HEK293 (cell line): ENCODE data around the gene FRMD4B.

ENCODE experiments used
- CTCF ChIA-PET: fragments of 350-600 bp; formaldehyde crosslinking; extraction: SDS; loops from one replicate; lab custom pipeline; 2021; ENCODE audit warnings: antibody characterized with exemption; lab: Yijun Ruan, JAX
- POLR2A ChIA-PET: fragments of 300-600 bp; formaldehyde crosslinking; extraction: SDS; loops from one replicate; lab custom pipeline; 2020; ENCODE audit warnings: antibody characterized with exemption, inconsistent platforms; lab: Yijun Ruan, JAX
- H3K27ac ChIP-seq: fragments of 200-500 bp; sonication (Bioruptor generic); 2 replicates; pipeline ENCODE4 v1.5.1; 2014; ENCODE audit warnings: low read depth, low read length, control low read depth, inconsistent platforms; ENCODE audit errors: extremely low read depth
- H3K36me3 ChIP-seq, 2 experiments: fragments of 200-500 bp in 1 of 2; sonication (Bioruptor generic) in 1 of 2; 1 replicate in 1 of 2; 2 replicates in 1 of 2; pipeline ENCODE4 v1.5.1; 2014 to 2017; ENCODE audit warnings: inconsistent platforms in 2 of 2, low read length in 2 of 2; ENCODE audit not compliant: control insufficient read depth in 2 of 2, insufficient read depth in 1 of 2
- H3K4me1 ChIP-seq: fragments of 200-500 bp; sonication (Bioruptor generic); 2 replicates; pipeline ENCODE4 v1.5.1; 2014; ENCODE audit warnings: mild to moderate bottlenecking, low read length, inconsistent platforms; ENCODE audit not compliant: control insufficient read depth, insufficient read depth
- H3K4me3 ChIP-seq: 2 replicates; pipeline ENCODE4 v1.5.1; 2011; ENCODE audit warnings: low read depth, mild to moderate bottlenecking, control low read depth, low read length, moderate library complexity
- H3K9me3 ChIP-seq: fragments of 200-500 bp; sonication (Bioruptor generic); 2 replicates; pipeline ENCODE4 v1.5.1; 2014; ENCODE audit warnings: low read depth, low read length, inconsistent platforms; ENCODE audit not compliant: control insufficient read depth, insufficient read depth
- GLIS1 ChIP-seq: fragments of 450-650 bp; formaldehyde crosslinking; IDR thresholded peaks from 2 replicates; pipeline ENCODE4 v1.5.1; 2016; ENCODE audit warnings: missing biosample characterization, missing genetic modification characterization
- KLF8 ChIP-seq: fragments of 450-650 bp; formaldehyde crosslinking; IDR thresholded peaks from 2 replicates; pipeline ENCODE4 v1.5.1; 2016; ENCODE audit warnings: missing biosample characterization, missing genetic modification characterization
- MZF1 ChIP-seq: fragments of 450-650 bp; formaldehyde crosslinking; IDR thresholded peaks from 2 replicates; pipeline ENCODE4 v1.5.1; 2017; ENCODE audit warnings: missing biosample characterization, missing genetic modification characterization, borderline replicate concordance
- OSR2 ChIP-seq: fragments of 450-650 bp; formaldehyde crosslinking; IDR thresholded peaks from 2 replicates; pipeline ENCODE4 v1.5.1; 2016; ENCODE audit warnings: missing biosample characterization, missing genetic modification characterization
- SCRT1 ChIP-seq: fragments of 450-650 bp; formaldehyde crosslinking; IDR thresholded peaks from 2 replicates; pipeline ENCODE4 v1.5.1; 2016; ENCODE audit warnings: missing biosample characterization, missing genetic modification characterization, borderline replicate concordance
- YY2 ChIP-seq: fragments of 450-650 bp; formaldehyde crosslinking; IDR thresholded peaks from 2 replicates; pipeline ENCODE4 v1.5.1; 2016; ENCODE audit warnings: missing biosample characterization, missing genetic modification characterization
- ZNF146 ChIP-seq: fragments of 450-650 bp; formaldehyde crosslinking; IDR thresholded peaks from 2 replicates; pipeline ENCODE4 v1.5.1; 2016; ENCODE audit warnings: missing biosample characterization, missing genetic modification characterization
- ZNF19 ChIP-seq: fragments of 450-650 bp; formaldehyde crosslinking; IDR thresholded peaks from 2 replicates; pipeline ENCODE4; 2016; ENCODE audit warnings: missing biosample characterization, missing genetic modification characterization, low read depth
- ZNF266 ChIP-seq: fragments of 450-650 bp; formaldehyde crosslinking; IDR thresholded peaks from 2 replicates; pipeline ENCODE4 v1.5.1; 2016; ENCODE audit warnings: missing biosample characterization, missing genetic modification characterization, low read depth
- ZNF292 ChIP-seq: fragments of 450-650 bp; formaldehyde crosslinking; IDR thresholded peaks from 2 replicates; pipeline ENCODE4 v1.5.1; 2016; ENCODE audit warnings: low read depth, missing biosample characterization, missing genetic modification characterization, borderline replicate concordance
- ZNF341 ChIP-seq: fragments of 450-650 bp; formaldehyde crosslinking; IDR thresholded peaks from 2 replicates; pipeline ENCODE4; 2016; ENCODE audit warnings: low read depth, missing biosample characterization, missing genetic modification characterization
- ZNF354C ChIP-seq: fragments of 450-650 bp; formaldehyde crosslinking; IDR thresholded peaks from 2 replicates; pipeline ENCODE4 v1.5.1; 2016; ENCODE audit warnings: missing biosample characterization, missing genetic modification characterization, low read depth, borderline replicate concordance
- ZNF366 ChIP-seq: fragments of 450-650 bp; formaldehyde crosslinking; conservative IDR thresholded peaks from 2 replicates; pipeline ENCODE4 v1.5.1; 2016; ENCODE audit warnings: missing biosample characterization, missing genetic modification characterization
- ZNF416 ChIP-seq: fragments of 450-650 bp; formaldehyde crosslinking; IDR thresholded peaks from 2 replicates; pipeline ENCODE4 v1.5.1; 2016; ENCODE audit warnings: missing biosample characterization, missing genetic modification characterization
- ZNF561 ChIP-seq: fragments of 450-650 bp; IDR thresholded peaks from 2 replicates; pipeline ENCODE4 v1.5.1; 2018; ENCODE audit warnings: missing biosample characterization, missing genetic modification characterization, borderline replicate concordance
- ZNF629 ChIP-seq: fragments of 450-650 bp; formaldehyde crosslinking; IDR thresholded peaks from 2 replicates; pipeline ENCODE4 v1.5.1; 2017; ENCODE audit warnings: missing biosample characterization, missing genetic modification characterization
- ZNF654 ChIP-seq: fragments of 450-650 bp; formaldehyde crosslinking; IDR thresholded peaks from 2 replicates; pipeline ENCODE4 v1.5.1; 2016; ENCODE audit warnings: low read depth, missing biosample characterization, missing genetic modification characterization
- TF ChIP-seq, protein P1 (sequence below): fragments of 450-650 bp; IDR thresholded peaks from 2 replicates; pipeline ENCODE4 v1.5.1; 2018; ENCODE audit warnings: missing biosample characterization, mild to moderate bottlenecking, missing genetic modification characterization
- TF ChIP-seq, protein P2 (sequence below): fragments of 450-650 bp; formaldehyde crosslinking; IDR thresholded peaks from 2 replicates; pipeline ENCODE4 v1.5.1; 2016; ENCODE audit warnings: missing biosample characterization, missing genetic modification characterization

The FRMD4B gene

DNA sequence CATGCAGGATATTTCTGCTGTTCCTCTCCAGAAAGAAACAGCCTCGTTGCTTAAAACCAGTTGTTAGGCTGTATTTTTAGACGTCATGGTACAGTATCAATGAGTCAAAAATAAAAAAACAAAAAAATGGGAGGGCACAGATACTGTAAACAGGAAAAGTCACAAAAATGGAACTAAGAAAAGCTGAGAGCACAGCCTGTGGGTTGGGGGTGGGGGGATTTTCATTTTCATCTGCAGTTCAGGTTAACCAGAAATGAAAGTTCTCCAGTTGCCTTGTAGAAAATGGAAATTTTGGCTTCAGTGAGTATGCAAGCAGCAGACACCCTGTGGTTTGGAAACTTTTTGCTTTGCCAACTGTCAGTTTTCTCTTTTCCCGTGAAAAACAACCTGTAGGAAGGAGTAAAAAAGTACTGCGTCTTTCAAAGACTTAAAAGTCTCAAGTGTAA lies 59.0 kb downstream of the FRMD4B start:
- no peak overlapping the region for H3K27ac ChIP-seq
- TF ChIP-seq ZNF416 (tag by site-specific recombination) (no peak), KLF8 (no peak), ZNF19 (no peak)
- TF ChIP-seq, protein P1, sequence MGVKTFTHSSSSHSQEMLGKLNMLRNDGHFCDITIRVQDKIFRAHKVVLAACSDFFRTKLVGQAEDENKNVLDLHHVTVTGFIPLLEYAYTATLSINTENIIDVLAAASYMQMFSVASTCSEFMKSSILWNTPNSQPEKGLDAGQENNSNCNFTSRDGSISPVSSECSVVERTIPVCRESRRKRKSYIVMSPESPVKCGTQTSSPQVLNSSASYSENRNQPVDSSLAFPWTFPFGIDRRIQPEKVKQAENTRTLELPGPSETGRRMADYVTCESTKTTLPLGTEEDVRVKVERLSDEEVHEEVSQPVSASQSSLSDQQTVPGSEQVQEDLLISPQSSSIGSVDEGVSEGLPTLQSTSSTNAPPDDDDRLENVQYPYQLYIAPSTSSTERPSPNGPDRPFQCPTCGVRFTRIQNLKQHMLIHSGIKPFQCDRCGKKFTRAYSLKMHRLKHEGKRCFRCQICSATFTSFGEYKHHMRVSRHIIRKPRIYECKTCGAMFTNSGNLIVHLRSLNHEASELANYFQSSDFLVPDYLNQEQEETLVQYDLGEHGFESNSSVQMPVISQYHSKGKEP = no peak
- POLR2A ChIA-PET = no interaction called here
- H3K4me1 ChIP-seq = no peaks in the 10 kb centered on the region
- no peak overlapping the region for H3K4me3 ChIP-seq
- CTCF ChIA-PET = interaction anchor here (0.7 kb wide), 2 partner anchors 41 to 99 kb away, joined by 3 to 4 read pairs; no protein-coding TSS in a partner anchor
- H3K9me3 ChIP-seq = no peaks in the 10 kb centered on the region
- no peaks in the 10 kb centered on the region for H3K36me3 ChIP-seq

- no peaks in the 10 kb centered on the region for H3K9me3 ChIP-seq
- no peaks in the 10 kb centered on the region for H3K4me1 ChIP-seq
- TF ChIP-seq ZNF629 (tag by site-specific recombination) (no peak), ZNF561 (tag by site-specific recombination) (no peak), ZNF354C (tag by site-specific recombination) (no peak), ZNF341 (tag by site-specific recombination) (no peak), ZNF146 (tag by site-specific recombination) (no peak), MZF1 (tag by site-specific recombination) (no peak), SCRT1 (tag by site-specific recombination) (no peak), GLIS1 (tag by site-specific recombination) (no peak), ZNF266 (tag by site-specific recombination) (no peak), ZNF366 (tag by site-specific recombination) (no peak), OSR2 (tag by site-specific recombination) (no peak), ZNF292 (tag by site-specific recombination) (no peak), ZNF19 (no peak)
- TF ChIP-seq, protein P2, sequence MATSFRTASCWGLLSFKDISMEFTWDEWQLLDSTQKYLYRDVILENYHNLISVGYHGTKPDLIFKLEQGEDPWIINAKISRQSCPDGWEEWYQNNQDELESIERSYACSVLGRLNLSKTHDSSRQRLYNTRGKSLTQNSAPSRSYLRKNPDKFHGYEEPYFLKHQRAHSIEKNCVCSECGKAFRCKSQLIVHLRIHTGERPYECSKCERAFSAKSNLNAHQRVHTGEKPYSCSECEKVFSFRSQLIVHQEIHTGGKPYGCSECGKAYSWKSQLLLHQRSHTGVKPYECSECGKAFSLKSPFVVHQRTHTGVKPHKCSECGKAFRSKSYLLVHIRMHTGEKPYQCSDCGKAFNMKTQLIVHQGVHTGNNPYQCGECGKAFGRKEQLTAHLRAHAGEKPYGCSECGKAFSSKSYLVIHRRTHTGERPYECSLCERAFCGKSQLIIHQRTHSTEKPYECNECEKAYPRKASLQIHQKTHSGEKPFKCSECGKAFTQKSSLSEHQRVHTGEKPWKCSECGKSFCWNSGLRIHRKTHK = no peak
- H3K4me3 ChIP-seq = no peak overlapping the region
- CTCF ChIA-PET = no interaction called here
- H3K36me3 ChIP-seq = no peaks in the 10 kb centered on the region
- no peak overlapping the region for H3K27ac ChIP-seq
- POLR2A ChIA-PET = no interaction called here
Observed at GRCh38 chr3:69325151-69325550, 60.7 kb downstream of the FRMD4B start.

GRCh38 chr3:69324362-69325025 lies 61.4 kb downstream of the FRMD4B start:
- Histone ChIP-seq H3K9me3 (no peaks in the 10 kb centered on the region), H3K4me3 (no peak overlapping the region), H3K36me3 (no peaks in the 10 kb centered on the region), H3K27ac (no peak overlapping the region), H3K4me1 (no peaks in the 10 kb centered on the region)
- TF ChIP-seq ZNF654 (peak; percentile 38; the same call in 1 of the 2 replicates), YY2 (tag by site-specific recombination) (no peak)
- POLR2A ChIA-PET = no interaction called here
- CTCF ChIA-PET = interaction anchor here (0.6 to 1.4 kb wide), 5 partner anchors 85 to 347 kb away, joined by 3 to 4 read pairs (median 3); no protein-coding TSS in a partner anchor
